Mesenchymal stem cell (in vitro differentiated cells and primary cell): ENCODE data around the gene DIP2B.
"Not testable (repeated sequence)": the region's sequence is repeated elsewhere in the genome, so short reads cannot be mapped to it uniquely, and the experiment has no call there.

Experiments used
- DNase-seq: peaks from one replicate; pipeline ENCODE4 v3.0.0-alpha.2; 2013
- H2AFZ ChIP-seq: one replicate; pipeline ENCODE4 v1.6.1; 2013; ENCODE audit warnings: low read depth, mild to moderate bottlenecking, control low read depth, inconsistent platforms, low read length, moderate library complexity
- H2AK5ac ChIP-seq: 2 replicates; pipeline ENCODE4 v1.6.1; 2013; ENCODE audit warnings: low read length, moderate library complexity, mild to moderate bottlenecking, inconsistent platforms; ENCODE audit not compliant: severe bottlenecking
- H2BK120ac ChIP-seq: one replicate; pipeline ENCODE4 v1.6.1; 2013; ENCODE audit warnings: low read depth, mild to moderate bottlenecking, inconsistent platforms, low read length, moderate library complexity
- H2BK12ac ChIP-seq, 2 experiments: one replicate each; pipeline ENCODE4 v1.6.1; 2013; ENCODE audit warnings: inconsistent platforms in 2 of 2, low read length in 2 of 2, mild to moderate bottlenecking in 2 of 2, moderate library complexity in 2 of 2, control low read depth in 1 of 2
- H2BK15ac ChIP-seq: one replicate; pipeline ENCODE4 v1.6.1; 2013; ENCODE audit warnings: mild to moderate bottlenecking, low read depth, inconsistent platforms; ENCODE audit not compliant: poor library complexity, severe bottlenecking
- H2BK5ac ChIP-seq: 2 replicates; pipeline ENCODE4 v1.6.1; 2013; ENCODE audit warnings: low read depth, mild to moderate bottlenecking, low read length, control low read depth, inconsistent platforms; ENCODE audit not compliant: poor library complexity, severe bottlenecking
- H3K14ac ChIP-seq, 2 experiments: one replicate each; pipeline ENCODE4 v1.6.1; 2013; ENCODE audit warnings: inconsistent platforms in 2 of 2, low read length in 2 of 2, control low read depth in 1 of 2, mild to moderate bottlenecking in 1 of 2, moderate library complexity in 1 of 2
- H3K18ac ChIP-seq, 2 experiments: one replicate each; pipeline ENCODE4 v1.6.1; 2013; ENCODE audit warnings: inconsistent platforms in 2 of 2, low read length in 2 of 2, control low read depth in 1 of 2, low read depth in 1 of 2, mild to moderate bottlenecking in 1 of 2
- H3K23ac ChIP-seq, 2 experiments: one replicate each; pipeline ENCODE4 v1.6.1; 2013; ENCODE audit warnings: inconsistent platforms in 2 of 2, low read length in 2 of 2, mild to moderate bottlenecking in 2 of 2, moderate library complexity in 2 of 2, control low read depth in 1 of 2
- H3K27ac ChIP-seq: 2 replicates; pipeline ENCODE4 v1.5.1; 2013; ENCODE audit warnings: mild to moderate bottlenecking, moderate library complexity, low read length, control low read depth, inconsistent platforms; ENCODE audit not compliant: poor library complexity, severe bottlenecking
- H3K27me3 ChIP-seq, 2 experiments: 2 replicates each; pipeline versions ENCODE4 v1.6.1 to v1.7.0; 2013; ENCODE audit warnings: low read length in 2 of 2, mild to moderate bottlenecking in 2 of 2, moderate library complexity in 2 of 2, control low read depth in 1 of 2, inconsistent platforms in 1 of 2; ENCODE audit not compliant: control insufficient read depth in 1 of 2, insufficient read depth in 1 of 2
- H3K36me3 ChIP-seq, 2 experiments: 2 replicates each; pipeline versions ENCODE4 v1.6.1 to v1.7.0; 2013; ENCODE audit warnings: low read length in 2 of 2, control low read depth in 1 of 2, inconsistent platforms in 1 of 2, low read depth in 1 of 2, mild to moderate bottlenecking in 1 of 2; ENCODE audit not compliant: insufficient read depth in 2 of 2, control insufficient read depth in 1 of 2
- H3K4ac ChIP-seq, 2 experiments: one replicate each; pipeline ENCODE4 v1.6.1; 2013; ENCODE audit warnings: inconsistent platforms in 2 of 2, low read length in 2 of 2, mild to moderate bottlenecking in 2 of 2, moderate library complexity in 2 of 2, control low read depth in 1 of 2, low read depth in 1 of 2
- H3K4me1 ChIP-seq: 2 replicates; pipeline ENCODE4 v1.6.1; 2013; ENCODE audit warnings: low read depth, low read length, control low read depth; ENCODE audit not compliant: control insufficient read depth, insufficient read depth
- H3K4me2 ChIP-seq: 2 replicates; pipeline ENCODE4 v1.6.1; 2013; ENCODE audit warnings: low read length, mild to moderate bottlenecking, inconsistent platforms; ENCODE audit not compliant: poor library complexity, severe bottlenecking
- H3K4me3 ChIP-seq, 2 experiments: 2 replicates each; pipeline versions ENCODE4 v1.5.1 to v1.7.0; 2013; ENCODE audit warnings: low read length in 2 of 2, mild to moderate bottlenecking in 2 of 2, control low read depth in 1 of 2, low read depth in 1 of 2; ENCODE audit not compliant: insufficient read depth in 1 of 2
- H3K79me1 ChIP-seq: replicated peaks from 2 replicates; pipeline ENCODE4 v1.6.1; 2013; ENCODE audit warnings: mild to moderate bottlenecking, control low read depth, low read length, inconsistent platforms; ENCODE audit not compliant: poor library complexity, severe bottlenecking
- H3K9ac ChIP-seq: 2 replicates; pipeline ENCODE4 v1.7.0; 2013; ENCODE audit warnings: mild to moderate bottlenecking, low read length, moderate library complexity
- H3K9me3 ChIP-seq: 2 replicates; pipeline ENCODE4 v1.7.0; 2013; ENCODE audit warnings: mild to moderate bottlenecking, low read length; ENCODE audit not compliant: control insufficient read depth
- H4K8ac ChIP-seq: one replicate; pipeline ENCODE4 v1.6.1; 2013; ENCODE audit warnings: inconsistent platforms, mild to moderate bottlenecking, low read length, moderate library complexity
- H4K91ac ChIP-seq: one replicate; pipeline ENCODE4 v1.6.1; 2013; ENCODE audit warnings: mild to moderate bottlenecking, low read length, inconsistent platforms
- WGBS: methylation state at CpG from one replicate; pipeline ENCODE4 v1.1.7; 2013; ENCODE audit warnings: mixed read lengths; 5-methylcytosine and 5-hydroxymethylcytosine counted together

DIP2B gene

GRCh38 chr12:50538182-50538581 is 33.4 kb downstream of the DIP2B start:
- no peak overlapping the region for H2AK5ac ChIP-seq
- H3K4me3 ChIP-seq = no peak overlapping the region
- no peak overlapping the region for H3K27ac ChIP-seq
- WGBS = 100% methylated on average over 2 of the region's 3 CpGs
- H3K4ac ChIP-seq = no peak overlapping the region
- no peak overlapping the region for H2AFZ ChIP-seq
- no peak overlapping the region for H4K91ac ChIP-seq
- H2BK5ac ChIP-seq = no peak overlapping the region
- H4K8ac ChIP-seq = no peak overlapping the region
- DNase-seq = no peak
- H3K18ac ChIP-seq = no peak overlapping the region
- H3K14ac ChIP-seq = no peak overlapping the region
- H3K27me3 ChIP-seq = no peaks in the 10 kb centered on the region
- H3K4me2 ChIP-seq = no peak overlapping the region
- peaks cover 20% of the 10 kb centered on the region for H3K79me1 ChIP-seq
- H3K4me1 ChIP-seq = peaks cover 4% of the 10 kb centered on the region
- H2BK12ac ChIP-seq = no peak overlapping the region
- peak overlapping the region; percentile 45 for H3K9ac ChIP-seq
- H2BK15ac ChIP-seq = no peak overlapping the region
- no peaks in the 10 kb centered on the region for H3K9me3 ChIP-seq
- no peak overlapping the region for H2BK120ac ChIP-seq
- H3K36me3 ChIP-seq = no peaks in the 10 kb centered on the region
- H3K23ac ChIP-seq = no peak overlapping the region

- no peak overlapping the region for H2BK12ac ChIP-seq
- H2AFZ ChIP-seq = no peak overlapping the region
- H4K91ac ChIP-seq = no peak overlapping the region
- no peak overlapping the region for H3K4ac ChIP-seq
- H3K36me3 ChIP-seq = no peaks in the 10 kb centered on the region
- no peak overlapping the region for H3K27ac ChIP-seq
- peaks cover 24% of the 10 kb centered on the region for H3K79me1 ChIP-seq
- no peak overlapping the region for H3K18ac ChIP-seq
- H3K23ac ChIP-seq = no peak overlapping the region
- no peaks in the 10 kb centered on the region for H3K9me3 ChIP-seq
- H2BK15ac ChIP-seq = no peak overlapping the region
- DNase-seq = no peak
- H3K4me2 ChIP-seq = no peak overlapping the region
- no peak overlapping the region for H3K4me3 ChIP-seq
- H3K27me3 ChIP-seq = no peaks in the 10 kb centered on the region
- no peak overlapping the region for H4K8ac ChIP-seq
- H2BK5ac ChIP-seq = no peak overlapping the region
- no peaks in the 10 kb centered on the region for H3K4me1 ChIP-seq
- H3K9ac ChIP-seq = no peak overlapping the region
- no peak overlapping the region for H2BK120ac ChIP-seq
- no peak overlapping the region for H3K14ac ChIP-seq
- no peak overlapping the region for H2AK5ac ChIP-seq
Measured at GRCh38 chr12:50541139-50541538, 36.4 kb downstream of the DIP2B start.

- Histone ChIP-seq H2BK15ac (no peak overlapping the region), H3K14ac (no peak overlapping the region), H2AK5ac (no peak overlapping the region), H3K27ac (no peak overlapping the region), H3K4me3 (no peak overlapping the region), H3K27me3 (no peaks in the 10 kb centered on the region), H3K4ac (no peak overlapping the region), H3K36me3 (no peaks in the 10 kb centered on the region), H4K91ac (no peak overlapping the region), H3K79me1 (peaks cover 21% of the 10 kb centered on the region), H3K9ac (no peak overlapping the region), H2BK5ac (no peak overlapping the region), H3K4me2 (no peak overlapping the region), H2AFZ (no peak overlapping the region), H2BK120ac (no peak overlapping the region), H3K23ac (no peak overlapping the region), H3K18ac (no peak overlapping the region), H2BK12ac (no peak overlapping the region), H4K8ac (no peak overlapping the region), H3K4me1 (no peaks in the 10 kb centered on the region), H3K9me3 (no peaks in the 10 kb centered on the region)
- no CpG with 5 or more reads among the region's 1 CpG for WGBS
- no peak for DNase-seq
Measured at GRCh38 chr12:50542448-50542847, 37.7 kb downstream of the DIP2B start.

- not testable (repeated sequence) for H3K9ac ChIP-seq, H3K14ac ChIP-seq, H2BK120ac ChIP-seq, H3K9me3 ChIP-seq, H2AK5ac ChIP-seq, H3K18ac ChIP-seq, H3K4me3 ChIP-seq, H3K27ac ChIP-seq, DNase-seq, H3K4me1 ChIP-seq, H2AFZ ChIP-seq, H4K91ac ChIP-seq, H3K4ac ChIP-seq, H3K27me3 ChIP-seq, H4K8ac ChIP-seq, H2BK5ac ChIP-seq, H3K4me2 ChIP-seq, H3K36me3 ChIP-seq, H2BK15ac ChIP-seq, H3K23ac ChIP-seq, H2BK12ac ChIP-seq
- peaks cover 21% of the 10 kb centered on the region for H3K79me1 ChIP-seq
- WGBS = 83% methylated on average over 11 of the region's 11 CpGs
Measured at GRCh38 chr12:50543188-50543587, 38.4 kb downstream of the DIP2B start.
